MM.1S (cell line): Measurements from ENCODE around the gene KCTD10.

ENCODE experiments used
- EZH2 ChIP-seq: fragments of 300-600 bp; sonication (generic); optimal IDR thresholded peaks from 2 replicates; pipeline ENCODE3; 2017; ENCODE audit warnings: low read depth, mild to moderate bottlenecking, antibody characterized with exemption, low read length, mixed read lengths
- EZH2phosphoT487 ChIP-seq: fragments of 300-600 bp; sonication (generic); IDR thresholded peaks from 2 replicates; pipeline ENCODE4 v1.6.1; 2018; ENCODE audit warnings: antibody characterized with exemption, low read length
- TF ChIP-seq, protein P1 (sequence below): fragments of 300-600 bp; sonication (generic); IDR thresholded peaks from 2 replicates; pipeline ENCODE4 v1.5.1; 2016; ENCODE audit warnings: antibody characterized with exemption, low read length, mixed read lengths

DNA sequence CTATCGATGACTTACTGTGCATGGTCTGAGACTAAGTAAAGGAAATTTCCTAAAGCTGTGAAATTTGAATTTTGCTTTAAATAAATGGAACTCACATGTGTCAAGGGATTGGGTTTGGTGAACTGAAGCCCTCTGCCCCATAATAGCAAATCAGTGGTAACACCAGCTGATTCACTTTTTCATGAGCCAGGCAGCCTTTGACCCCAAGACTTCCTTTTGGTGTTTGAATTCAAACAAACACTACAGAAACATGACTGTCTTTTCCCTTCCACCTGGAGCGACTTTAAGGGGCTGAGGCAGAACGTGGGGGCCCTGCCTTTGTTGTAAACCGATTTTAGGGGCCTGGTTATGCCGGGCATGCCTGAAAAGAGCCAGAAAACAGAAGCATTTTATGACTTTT, 28.8 kb downstream of the KCTD10 start:
- TF ChIP-seq, protein P1, sequence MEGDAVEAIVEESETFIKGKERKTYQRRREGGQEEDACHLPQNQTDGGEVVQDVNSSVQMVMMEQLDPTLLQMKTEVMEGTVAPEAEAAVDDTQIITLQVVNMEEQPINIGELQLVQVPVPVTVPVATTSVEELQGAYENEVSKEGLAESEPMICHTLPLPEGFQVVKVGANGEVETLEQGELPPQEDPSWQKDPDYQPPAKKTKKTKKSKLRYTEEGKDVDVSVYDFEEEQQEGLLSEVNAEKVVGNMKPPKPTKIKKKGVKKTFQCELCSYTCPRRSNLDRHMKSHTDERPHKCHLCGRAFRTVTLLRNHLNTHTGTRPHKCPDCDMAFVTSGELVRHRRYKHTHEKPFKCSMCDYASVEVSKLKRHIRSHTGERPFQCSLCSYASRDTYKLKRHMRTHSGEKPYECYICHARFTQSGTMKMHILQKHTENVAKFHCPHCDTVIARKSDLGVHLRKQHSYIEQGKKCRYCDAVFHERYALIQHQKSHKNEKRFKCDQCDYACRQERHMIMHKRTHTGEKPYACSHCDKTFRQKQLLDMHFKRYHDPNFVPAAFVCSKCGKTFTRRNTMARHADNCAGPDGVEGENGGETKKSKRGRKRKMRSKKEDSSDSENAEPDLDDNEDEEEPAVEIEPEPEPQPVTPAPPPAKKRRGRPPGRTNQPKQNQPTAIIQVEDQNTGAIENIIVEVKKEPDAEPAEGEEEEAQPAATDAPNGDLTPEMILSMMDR, result no peak
- TF ChIP-seq EZH2 (no peak), EZH2phosphoT487 (no peak)
